Measurements from ENCODE around the gene GOT1. TPM values are rescaled to one million over a fixed set of nuclear protein-coding genes. Genes with fewer than 3 reads are reported as not detected.

GOT1 gene
- total and polyA plus RNA-seq, 2 of the 8 experiments (the other 6 are each of a cell fraction or from before 2014, with no cell fraction given): 16.7 to 47.0 TPM

- Histone ChIP-seq H3K4ac (replicated peaks; ENCODE audit: insufficient read length, low read depth, low read length) (no peak overlapping the region), H3K27me3 (replicated peaks in 1 of 4; ENCODE audit: control insufficient read depth in 3 of 4, extremely low read depth in 1 of 4, insufficient read depth in 3 of 4, low read length in 3 of 4) (peaks cover 0 to 1% (median 0%) of the 10 kb centered on the region in 4 experiments; a peak in 1 of 7 replicates), H2AFZ (ENCODE audit: low read length) (no peak overlapping the region), H3K18ac (ENCODE audit: extremely low read depth, low read length) (no peak overlapping the region), H4K8ac (ENCODE audit: extremely low read depth, insufficient read depth, low read length) (no peak overlapping the region), H3K56ac (replicated peaks; ENCODE audit: insufficient read length, low read depth, low read length) (no peak overlapping the region), H3K23me2 (ENCODE audit: low read depth, low read length) (no peaks in the 10 kb centered on the region; the same call in none of the 2 replicates), H3K23ac (ENCODE audit: insufficient read length) (no peak overlapping the region), H4K5ac (ENCODE audit: insufficient read length, low read depth, low read length) (no peak overlapping the region), H2BK15ac (ENCODE audit: low read length) (no peak overlapping the region), H3K79me1 (ENCODE audit: low read depth, low read length) (no peaks in the 10 kb centered on the region), H3K79me2 (ENCODE audit: control insufficient read depth in 1 of 2, insufficient read depth in 2 of 2, low read length in 2 of 2) (no peaks in the 10 kb centered on the region), H3K36me3 (ENCODE audit: control insufficient read depth in 2 of 4, insufficient read depth in 4 of 4, low read length in 3 of 4) (no peaks in the 10 kb centered on the region), H2BK12ac (ENCODE audit: low read depth, low read length) (no peak overlapping the region), H3K4me3 (ENCODE audit: extremely low read depth in 1 of 4, insufficient read depth in 2 of 4, low read depth in 3 of 4, low read length in 4 of 4) (no peak overlapping the region), H2BK5ac (ENCODE audit: low read depth, low read length) (no peak overlapping the region), H3K9me3 (ENCODE audit: insufficient read depth in 2 of 2, low read depth in 1 of 2, low read length in 1 of 2) (no peaks in the 10 kb centered on the region), H2BK20ac (ENCODE audit: low read length) (no peak overlapping the region), H4K20me1 (replicated peaks in 1 of 2; ENCODE audit: control insufficient read depth in 1 of 2, insufficient read depth in 2 of 2, low read length in 2 of 2) (no peaks in the 10 kb centered on the region), H3K14ac (ENCODE audit: insufficient read length) (no peak overlapping the region), H3K4me2 (ENCODE audit: insufficient read depth in 1 of 2, low read depth in 2 of 2, low read length in 2 of 2) (no peak overlapping the region), H2AK5ac (ENCODE audit: low read depth, low read length) (no peak overlapping the region), H2BK120ac (replicated peaks; ENCODE audit: low read depth, low read length) (no peak overlapping the region), H3K9ac (replicated peaks in 1 of 4; ENCODE audit: extremely low read depth in 1 of 4, low read depth in 3 of 4, low read length in 3 of 4) (no peak overlapping the region), H4K91ac (replicated peaks; ENCODE audit: insufficient read length, low read length) (no peak overlapping the region), H3K27ac (ENCODE audit: low read depth, low read length) (no peak overlapping the region), H3K4me1 (replicated peaks in 1 of 4; ENCODE audit: control insufficient read depth in 3 of 4, insufficient read depth in 4 of 4, low read length in 3 of 4) (no peaks in the 10 kb centered on the region)
- DNase-seq (ENCODE audit: low read depth in 1 of 2, low spot score in 2 of 2) (no peak), FAIRE-seq (no peak)
- ChIA-PET POLR2A (ENCODE audit: partially characterized antibody) (interaction anchor here (0.7 to 1.4 kb wide), 2 partner anchors 9 to 30 kb away, joined by 3 read pairs; partner anchors contain the start of gene GOT1), CTCF (ENCODE audit: partially characterized antibody) (interaction anchor here (1.1 to 2.8 kb wide), 5 partner anchors 18 to 99 kb away, joined by 3 to 11 read pairs (median 5); no protein-coding TSS in a partner anchor)
- WGBS, 2 experiments (ENCODE audit: extremely low coverage in 1 of 2, insufficient coverage in 1 of 2, insufficient read length in 1 of 2, insufficient replicate concordance in 2 of 2, low coverage in 1 of 2, low lambda C conversion rate in 2 of 2, missing lambda C conversion rate in 1 of 2): 93% methylated on average over 5 of the region's 5 CpGs; no CpG with 5 or more reads in 1 of the 2 experiments
- TF ChIP-seq SIRT6 (IDR thresholded peaks at IDR 0.05; ENCODE audit: low read length): no peak
- TF ChIP-seq RFX5 (IDR thresholded peaks at IDR 0.05; ENCODE audit: borderline replicate concordance, low read depth, low read length): no peak
- no peak for TF ChIP-seq BRCA1 (IDR thresholded peaks at IDR 0.05; ENCODE audit: low read depth, low read length)
- TF ChIP-seq SAP30 (IDR thresholded peaks at IDR 0.05; ENCODE audit: insufficient read depth, insufficient replicate concordance, low read length): no peak
- no peak for TF ChIP-seq JUND (IDR thresholded peaks at IDR 0.05; ENCODE audit: low read length)
- TF ChIP-seq MAFK (IDR thresholded peaks at IDR 0.05; ENCODE audit: low read depth, low read length): no peak
- TF ChIP-seq KDM1A (IDR thresholded peaks at IDR 0.05; ENCODE audit: borderline replicate concordance, low read length): no peak
- TF ChIP-seq CBX8 (IDR thresholded peaks at IDR 0.05; ENCODE audit: borderline replicate concordance, low read depth, low read length): no peak
- TF ChIP-seq GTF2F1 (IDR thresholded peaks at IDR 0.05; ENCODE audit: borderline replicate concordance, low read depth, low read length): no peak
- TF ChIP-seq RBBP5 (IDR thresholded peaks at IDR 0.05; ENCODE audit: borderline replicate concordance, low read depth, low read length): no peak
- TF ChIP-seq ASH2L (IDR thresholded peaks at IDR 0.05; ENCODE audit: low read length): no peak
- no peak for TF ChIP-seq ATF2 (IDR thresholded peaks at IDR 0.05; ENCODE audit: low read length)
These were observed 29.6 kb upstream of the GOT1 start for GRCh38 chr10:99460070-99460469.

Data from H1 (cell line).